Measurements from ENCODE around the gene DAND5.

- TF ChIP-seq, protein P1, sequence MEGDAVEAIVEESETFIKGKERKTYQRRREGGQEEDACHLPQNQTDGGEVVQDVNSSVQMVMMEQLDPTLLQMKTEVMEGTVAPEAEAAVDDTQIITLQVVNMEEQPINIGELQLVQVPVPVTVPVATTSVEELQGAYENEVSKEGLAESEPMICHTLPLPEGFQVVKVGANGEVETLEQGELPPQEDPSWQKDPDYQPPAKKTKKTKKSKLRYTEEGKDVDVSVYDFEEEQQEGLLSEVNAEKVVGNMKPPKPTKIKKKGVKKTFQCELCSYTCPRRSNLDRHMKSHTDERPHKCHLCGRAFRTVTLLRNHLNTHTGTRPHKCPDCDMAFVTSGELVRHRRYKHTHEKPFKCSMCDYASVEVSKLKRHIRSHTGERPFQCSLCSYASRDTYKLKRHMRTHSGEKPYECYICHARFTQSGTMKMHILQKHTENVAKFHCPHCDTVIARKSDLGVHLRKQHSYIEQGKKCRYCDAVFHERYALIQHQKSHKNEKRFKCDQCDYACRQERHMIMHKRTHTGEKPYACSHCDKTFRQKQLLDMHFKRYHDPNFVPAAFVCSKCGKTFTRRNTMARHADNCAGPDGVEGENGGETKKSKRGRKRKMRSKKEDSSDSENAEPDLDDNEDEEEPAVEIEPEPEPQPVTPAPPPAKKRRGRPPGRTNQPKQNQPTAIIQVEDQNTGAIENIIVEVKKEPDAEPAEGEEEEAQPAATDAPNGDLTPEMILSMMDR (IDR thresholded peaks at IDR 0.05; ENCODE audit: insufficient read depth, low read depth, low read length) = no peak
- TF ChIP-seq EZH2 (IDR thresholded peaks at IDR 0.05; ENCODE audit: insufficient read depth, low read length) = no peak
Measured at GRCh38 chr19:13018035-13018914, 48.9 kb downstream of the DAND5 start.

Data from astrocyte (in vitro differentiated cells and primary cell).